ENCODE measurements around the gene ID3.

Gene ID3

DNA sequence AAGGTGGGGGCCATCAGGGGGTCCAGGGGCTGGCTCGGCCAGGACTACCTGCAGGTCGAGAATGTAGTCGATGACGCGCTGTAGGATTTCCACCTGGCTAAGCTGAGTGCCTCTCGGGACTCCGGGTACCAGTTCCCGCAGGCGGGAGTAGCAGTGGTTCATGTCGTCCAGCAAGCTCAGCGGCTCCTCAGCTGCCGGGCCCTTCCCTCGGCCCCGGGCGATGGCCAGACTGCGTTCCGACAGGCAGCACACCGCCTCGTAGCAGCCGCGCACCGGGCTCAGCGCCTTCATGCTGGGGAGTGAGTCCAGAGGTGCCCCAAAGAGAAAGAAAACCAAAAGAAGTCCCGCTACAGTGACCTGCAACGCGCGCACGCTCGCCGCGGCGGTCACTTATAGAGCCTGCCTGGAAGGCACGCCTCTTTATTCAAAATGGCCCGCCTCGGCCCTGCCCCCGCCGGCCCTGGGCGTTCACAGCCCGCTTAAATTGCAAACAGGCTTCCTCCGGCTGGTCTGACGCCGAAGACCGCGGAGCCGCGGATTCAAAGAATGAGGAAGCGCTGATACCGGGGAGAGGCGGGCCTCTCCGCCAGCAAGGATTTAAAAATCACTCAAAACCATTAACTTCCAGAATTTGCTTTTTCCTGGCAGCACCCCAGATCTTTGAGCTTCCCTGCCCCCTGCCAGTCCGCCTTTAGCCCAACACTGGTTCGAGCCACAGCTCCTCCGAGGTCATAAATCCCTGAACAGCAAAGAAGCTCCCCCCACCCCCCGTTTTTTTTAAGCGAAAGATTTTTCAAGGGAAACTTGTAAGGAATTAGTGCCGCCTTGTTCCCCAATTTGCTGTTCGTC, at the start of gene ID3:
Gene ID3 (minus strand): TSS at position 366 of the 849 bp plus-strand sequence. CDS start 75 bp downstream, at position 291.
- H3K9ac ChIP-seq: peak within 1 kb of the TSS; percentile 97
- peaks cover 71% of the 10 kb centered on the region for H3K4me1 ChIP-seq
- no peaks in the 10 kb centered on the region for H3K27me3 ChIP-seq
- no peak for TF ChIP-seq Cebpa-rat (IDR thresholded peaks at IDR 0.05)
- H3K27ac ChIP-seq: peak within 1 kb of the TSS; percentile 87
- H3K4me3 ChIP-seq: peak within 1 kb of the TSS; percentile 95
- H3K36me3 ChIP-seq: peaks cover 26% of the 10 kb centered on the region
- no peaks in the 10 kb centered on the region for H3K9me3 ChIP-seq
- H3K4me2 ChIP-seq: peak within 1 kb of the TSS; percentile 96
- peaks cover 29% of the 10 kb centered on the region for H4K20me1 ChIP-seq

- H3K9ac ChIP-seq: peak overlapping the region; percentile 35; the same call in 1 of the 2 replicates
- no peak for TF ChIP-seq Cebpa-rat (IDR thresholded peaks at IDR 0.05)
- H3K27ac ChIP-seq: peak overlapping the region; percentile 95
- no peak overlapping the region for H3K4me3 ChIP-seq
- H3K27me3 ChIP-seq: no peaks in the 10 kb centered on the region
- H4K20me1 ChIP-seq: no peaks in the 10 kb centered on the region
- no peaks in the 10 kb centered on the region for H3K9me3 ChIP-seq
- H3K4me1 ChIP-seq: peaks cover 100% of the 10 kb centered on the region
- H3K4me2 ChIP-seq: peak overlapping the region; percentile 84
- H3K36me3 ChIP-seq: no peaks in the 10 kb centered on the region
Measured at GRCh38 chr1:23607944-23608343, 48.6 kb upstream of the ID3 start.

- Histone ChIP-seq H3K4me2 (peak overlapping the region; percentile 84), H3K27ac (peak overlapping the region; percentile 95), H3K36me3 (no peaks in the 10 kb centered on the region), H3K4me1 (peaks cover 100% of the 10 kb centered on the region), H3K4me3 (peak overlapping the region; percentile 68), H3K27me3 (no peaks in the 10 kb centered on the region), H3K9me3 (no peaks in the 10 kb centered on the region), H3K9ac (peak overlapping the region; percentile 85), H4K20me1 (no peaks in the 10 kb centered on the region)
- TF ChIP-seq Cebpa-rat (IDR thresholded peaks at IDR 0.05): no peak
Measured at GRCh38 chr1:23601968-23602876, 42.9 kb upstream of the ID3 start.

GRCh38 chr1:23601135-23601967, 42.0 kb upstream of the ID3 start:
- H3K27ac ChIP-seq: peak overlapping the region; percentile 95
- H3K9ac ChIP-seq: peak overlapping the region; percentile 85
- H4K20me1 ChIP-seq: no peaks in the 10 kb centered on the region
- H3K4me1 ChIP-seq: peaks cover 100% of the 10 kb centered on the region
- no peaks in the 10 kb centered on the region for H3K27me3 ChIP-seq
- H3K36me3 ChIP-seq: no peaks in the 10 kb centered on the region
- peak overlapping the region; percentile 84 for H3K4me2 ChIP-seq
- peak overlapping the region; percentile 68 for H3K4me3 ChIP-seq
- no peaks in the 10 kb centered on the region for H3K9me3 ChIP-seq
- TF ChIP-seq Cebpa-rat (IDR thresholded peaks at IDR 0.05): peak; percentile 66

- H3K4me3 ChIP-seq: peak overlapping the region; percentile 68
- TF ChIP-seq Cebpa-rat (IDR thresholded peaks at IDR 0.05): no peak
- H4K20me1 ChIP-seq: no peaks in the 10 kb centered on the region
- H3K9me3 ChIP-seq: no peaks in the 10 kb centered on the region
- H3K4me2 ChIP-seq: peak overlapping the region; percentile 84
- H3K27me3 ChIP-seq: no peaks in the 10 kb centered on the region
- H3K36me3 ChIP-seq: no peaks in the 10 kb centered on the region
- H3K9ac ChIP-seq: peak overlapping the region; percentile 85
- H3K27ac ChIP-seq: peak overlapping the region; percentile 95
- H3K4me1 ChIP-seq: peaks cover 100% of the 10 kb centered on the region
Measured at GRCh38 chr1:23600283-23600682, 41.0 kb upstream of the ID3 start.

- Histone ChIP-seq H4K20me1 (no peaks in the 10 kb centered on the region), H3K27me3 (no peaks in the 10 kb centered on the region), H3K9ac (peak overlapping the region; percentile 85), H3K27ac (peak overlapping the region; percentile 95), H3K4me3 (peak overlapping the region; percentile 68), H3K36me3 (no peaks in the 10 kb centered on the region), H3K4me1 (peaks cover 100% of the 10 kb centered on the region), H3K9me3 (no peaks in the 10 kb centered on the region), H3K4me2 (peak overlapping the region; percentile 84)
- TF ChIP-seq Cebpa-rat (IDR thresholded peaks at IDR 0.05): no peak
Measured at GRCh38 chr1:23599125-23599524, 39.8 kb upstream of the ID3 start.

- no peak for TF ChIP-seq Cebpa-rat (IDR thresholded peaks at IDR 0.05)
- Histone ChIP-seq H3K27ac (peak overlapping the region; percentile 95), H3K4me1 (peaks cover 100% of the 10 kb centered on the region), H3K4me3 (peak overlapping the region; percentile 68), H3K9me3 (no peaks in the 10 kb centered on the region), H3K9ac (peak overlapping the region; percentile 85), H3K36me3 (no peaks in the 10 kb centered on the region), H4K20me1 (no peaks in the 10 kb centered on the region), H3K27me3 (no peaks in the 10 kb centered on the region), H3K4me2 (peak overlapping the region; percentile 84)
Measured at GRCh38 chr1:23598424-23598823, 39.1 kb upstream of the ID3 start.

GRCh38 chr1:23597635-23598388, 38.5 kb upstream of the ID3 start:
- Histone ChIP-seq H3K27ac (peak overlapping the region; percentile 95), H3K9ac (peak overlapping the region; percentile 85), H3K4me3 (peak overlapping the region; percentile 68), H3K4me2 (peak overlapping the region; percentile 84), H3K9me3 (no peaks in the 10 kb centered on the region), H3K27me3 (no peaks in the 10 kb centered on the region), H3K4me1 (peaks cover 100% of the 10 kb centered on the region), H3K36me3 (no peaks in the 10 kb centered on the region), H4K20me1 (no peaks in the 10 kb centered on the region)
- TF ChIP-seq Cebpa-rat (IDR thresholded peaks at IDR 0.05): no peak
